Fibroblast of villous mesenchyme (primary cell): ENCODE data around the gene CHMP3. TPM values are rescaled to one million over a fixed set of nuclear protein-coding genes. Genes with fewer than 3 reads are reported as not detected.
A peak's percentile ranks its signal among the peaks of the same experiment; 100 is the strongest.
"Not testable (repeated sequence)": the region's sequence is repeated elsewhere in the genome, so short reads cannot be mapped to it uniquely, and the experiment has no call there.

Source experiments
- DNase-seq: peaks from one replicate; pipeline ENCODE4 v3.0.0-alpha.2; 2010; ENCODE audit warnings: low read depth
- H3K4me3 ChIP-seq: 2 replicates; pipeline ENCODE4 v1.5.1; 2011; ENCODE audit warnings: low read depth, mild to moderate bottlenecking, low read length
- CTCF ChIP-seq: IDR thresholded peaks from 2 replicates; pipeline ENCODE4 v1.5.1; 2012; ENCODE audit warnings: low read depth, mild to moderate bottlenecking, low read length; ENCODE audit not compliant: insufficient read depth
- total RNA-seq: library from RNA; depleted of rRNA; stranded (reverse); fragments of >200 nt; gene quantifications from 2 replicates; pipeline ENCODE4 v1.2.3, GENCODE V29; 2012

CHMP3 gene
- total RNA-seq, 1 donor: 62.2 TPM

GRCh38 chr2:86566158-86566820, 3.0 kb upstream of the CHMP3 start:
- DNase-seq: no peak
- TF ChIP-seq CTCF: no peak
- no peak overlapping the region for H3K4me3 ChIP-seq

GRCh38 chr2:86563650-86564061, 413 bp upstream of the CHMP3 start:
- no peak for DNase-seq
- H3K4me3 ChIP-seq: peak overlapping the region; percentile 77
- no peak for TF ChIP-seq CTCF

- peak overlapping the region; percentile 77 for H3K4me3 ChIP-seq
- no peak for DNase-seq
- no peak for TF ChIP-seq CTCF
Measured at GRCh38 chr2:86562485-86562921, 740 bp downstream of the CHMP3 start.

GRCh38 chr2:86557836-86558235, 5.4 kb downstream of the CHMP3 start:
- no peak overlapping the region for H3K4me3 ChIP-seq
- no peak for TF ChIP-seq CTCF
- no peak for DNase-seq

- TF ChIP-seq CTCF: no peak
- H3K4me3 ChIP-seq: no peak overlapping the region
- DNase-seq: no peak
Measured at GRCh38 chr2:86556508-86556907, 6.7 kb downstream of the CHMP3 start.

- DNase-seq: no peak
- TF ChIP-seq CTCF: no peak
Measured at GRCh38 chr2:86552889-86553288, 10.4 kb downstream of the CHMP3 start.

GRCh38 chr2:86549963-86550725, 13.1 kb downstream of the CHMP3 start:
- not testable (repeated sequence) for H3K4me3 ChIP-seq, DNase-seq

More at GRCh38 chr2:86552889-86553288, 10.4 kb downstream of the CHMP3 start:
- H3K4me3 ChIP-seq: no peak overlapping the region

GRCh38 chr2:86549440-86549839, 13.8 kb downstream of the CHMP3 start:
- H3K4me3 ChIP-seq, DNase-seq: not testable (repeated sequence)

GRCh38 chr2:86548913-86549396, 14.3 kb downstream of the CHMP3 start:
- not testable (repeated sequence) for DNase-seq, H3K4me3 ChIP-seq

GRCh38 chr2:86548165-86548912, 14.9 kb downstream of the CHMP3 start:
- not testable (repeated sequence) for DNase-seq, H3K4me3 ChIP-seq
